Measurements from ENCODE around the gene HSF5. TPM values are rescaled to one million over a fixed set of nuclear protein-coding genes. Genes with fewer than 3 reads are reported as not detected.

HSF5 gene
- total RNA-seq, 1 experiment from 2014 or later: not detected

- no peak overlapping the region for H4K91ac ChIP-seq (ENCODE audit: insufficient read length, low read depth, low read length)
- no peak overlapping the region for H4K5ac ChIP-seq (ENCODE audit: insufficient read length, low read depth, low read length)
- H2BK120ac ChIP-seq (ENCODE audit: low read depth, low read length, poor library complexity, severe bottlenecking): no peak overlapping the region
- H3K27me3 ChIP-seq (ENCODE audit: insufficient read depth, low read length): no peaks in the 10 kb centered on the region
- H3K9me3 Mint-ChIP-seq: no peaks in the 10 kb centered on the region
- no peaks in the 10 kb centered on the region for H3K4me1 ChIP-seq (ENCODE audit: insufficient read depth, low read length)
- H3K27me3 Mint-ChIP-seq (ENCODE audit: low read depth): no peaks in the 10 kb centered on the region
- H2AFZ ChIP-seq (ENCODE audit: low read length): no peak overlapping the region
- TF ChIP-seq, protein P1, sequence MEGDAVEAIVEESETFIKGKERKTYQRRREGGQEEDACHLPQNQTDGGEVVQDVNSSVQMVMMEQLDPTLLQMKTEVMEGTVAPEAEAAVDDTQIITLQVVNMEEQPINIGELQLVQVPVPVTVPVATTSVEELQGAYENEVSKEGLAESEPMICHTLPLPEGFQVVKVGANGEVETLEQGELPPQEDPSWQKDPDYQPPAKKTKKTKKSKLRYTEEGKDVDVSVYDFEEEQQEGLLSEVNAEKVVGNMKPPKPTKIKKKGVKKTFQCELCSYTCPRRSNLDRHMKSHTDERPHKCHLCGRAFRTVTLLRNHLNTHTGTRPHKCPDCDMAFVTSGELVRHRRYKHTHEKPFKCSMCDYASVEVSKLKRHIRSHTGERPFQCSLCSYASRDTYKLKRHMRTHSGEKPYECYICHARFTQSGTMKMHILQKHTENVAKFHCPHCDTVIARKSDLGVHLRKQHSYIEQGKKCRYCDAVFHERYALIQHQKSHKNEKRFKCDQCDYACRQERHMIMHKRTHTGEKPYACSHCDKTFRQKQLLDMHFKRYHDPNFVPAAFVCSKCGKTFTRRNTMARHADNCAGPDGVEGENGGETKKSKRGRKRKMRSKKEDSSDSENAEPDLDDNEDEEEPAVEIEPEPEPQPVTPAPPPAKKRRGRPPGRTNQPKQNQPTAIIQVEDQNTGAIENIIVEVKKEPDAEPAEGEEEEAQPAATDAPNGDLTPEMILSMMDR (conservative IDR thresholded peaks at IDR 0.05): no peak
- H3K27ac Mint-ChIP-seq: no peak overlapping the region; a peak in 2 of 7 replicates
- no peak overlapping the region for H2BK20ac ChIP-seq (ENCODE audit: low read depth, low read length, poor library complexity, severe bottlenecking)
- H3K36me3 Mint-ChIP-seq (ENCODE audit: insufficient read depth in 1 of 3, low read depth in 3 of 3): peaks cover 45 to 87% (median 82%) of the 10 kb centered on the region in 3 experiments; a peak in 6 of 7 replicates
- no peak overlapping the region for H3K27ac ChIP-seq (ENCODE audit: insufficient read length, low read depth, low read length)
- no peak overlapping the region for H3K9ac ChIP-seq (ENCODE audit: extremely low read depth, insufficient read length, low read length)
- H3K56ac ChIP-seq (ENCODE audit: insufficient read length, low read depth, low read length): no peak overlapping the region
- peaks cover 8% of the 10 kb centered on the region in 2 experiments for H3K4me1 Mint-ChIP-seq
- H3K18ac ChIP-seq (ENCODE audit: insufficient read length, low read depth, low read length): no peak overlapping the region
- H3K4ac ChIP-seq (ENCODE audit: low read depth, low read length): no peak overlapping the region
- H3K14ac ChIP-seq (ENCODE audit: insufficient read depth, low read length): no peak overlapping the region
- H2AK5ac ChIP-seq (ENCODE audit: insufficient read length, low read length): no peak overlapping the region
- WGBS (ENCODE audit: extremely low coverage, insufficient read length, low lambda C conversion rate): no CpG with 5 or more reads among the region's 10 CpGs
- no peaks in the 10 kb centered on the region; the same call in 1 of the 2 replicates for H3K79me2 ChIP-seq (ENCODE audit: insufficient read depth, low read length)
- no peak overlapping the region for H4K8ac ChIP-seq (replicated peaks; ENCODE audit: insufficient read length, low read depth, low read length)
- H3K23me2 ChIP-seq (ENCODE audit: insufficient read length, low read depth, low read length, poor library complexity, severe bottlenecking): peaks cover 3% of the 10 kb centered on the region
- H2BK5ac ChIP-seq (ENCODE audit: insufficient read length, low read length): no peak overlapping the region
- no peak for DNase-seq
- H3K9me3 ChIP-seq (ENCODE audit: control insufficient read depth, low read depth, low read length): no peaks in the 10 kb centered on the region
- no peak overlapping the region for H2BK12ac ChIP-seq (ENCODE audit: insufficient read length, low read depth, low read length)
- H3T11ph ChIP-seq (ENCODE audit: low read length): no peak overlapping the region
- H3K4me2 ChIP-seq (ENCODE audit: insufficient read depth, insufficient read length, low read length): no peak overlapping the region
- peak overlapping the region in 1 of 2 experiments; percentile 11; a peak in 1 of 5 replicates for H3K4me3 Mint-ChIP-seq
- H3K79me1 ChIP-seq (ENCODE audit: insufficient read depth, low read depth, low read length, poor library complexity, severe bottlenecking): no peaks in the 10 kb centered on the region
- H2BK15ac ChIP-seq (ENCODE audit: low read depth, low read length): no peak overlapping the region
- no peak overlapping the region for H3K23ac ChIP-seq (ENCODE audit: insufficient read length, low read depth, low read length)
- no peaks in the 10 kb centered on the region for H4K20me1 ChIP-seq (ENCODE audit: control insufficient read depth, insufficient read depth, insufficient read length)
Measured at GRCh38 chr17:58508341-58509067, 20.3 kb upstream of the HSF5 start.

Measured in H9 (cell line).